Inflammatory macrophage (primary cell): ENCODE results near the gene ZNF177.

ENCODE experiments used
- DNase-seq, 2 donors: peaks; one replicate each; pipeline ENCODE4 v3.0.0-alpha.2; 2020 to 2022

The ZNF177 gene

GRCh38 chr19:9430444-9430843, 67.6 kb downstream of the ZNF177 start:
- no peak for DNase-seq

GRCh38 chr19:9431475-9431874, 68.7 kb downstream of the ZNF177 start:
- DNase-seq = peak; percentile 10 to 36
